Adrenal gland (tissue), 5 donors: ENCODE results near the gene SH3RF1.

Source experiments
- CTCF ChIP-seq, 6 experiments: fragments of 450-650 bp in 4 of 6; fragments of 200-600 bp in 2 of 6; sonication (generic) in 1 of 6; IDR thresholded peaks; 1 replicate in 5 of 6; 2 replicates in 1 of 6; pipeline versions ENCODE4 v1.5.1 to v1.8.0; 2016 to 2021; ENCODE audit warnings: antibody characterized with exemption in 6 of 6, mild to moderate bottlenecking in 2 of 6, moderate library complexity in 1 of 6
- POLR2A ChIP-seq, 2 donors: fragments of 450-650 bp; IDR thresholded peaks; one replicate each; pipeline ENCODE4 v1.6.1; 2017; ENCODE audit warnings: antibody characterized with exemption in 2 of 2, mild to moderate bottlenecking in 2 of 2, moderate library complexity in 1 of 2
- donor health status: DM: no; HTN: no; CAD: no.

DNA sequence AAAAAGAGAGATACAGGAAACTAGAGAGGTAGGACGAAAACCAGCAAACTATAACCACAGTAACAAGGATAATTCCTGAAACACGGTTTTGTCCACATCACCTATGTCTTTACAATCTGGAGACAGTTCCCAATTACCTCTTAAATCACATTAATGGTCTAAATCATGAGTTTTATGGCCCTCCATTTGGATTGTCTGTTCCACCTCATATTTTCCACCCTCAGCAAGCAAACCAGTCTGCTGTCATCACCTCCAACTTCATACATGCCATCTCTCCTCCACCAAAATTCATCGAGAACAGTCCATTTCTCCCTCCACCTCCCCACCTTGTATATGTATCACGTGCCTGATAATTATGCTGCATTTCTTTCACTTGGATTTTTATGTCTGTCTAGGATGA is 107.3 kb downstream of the SH3RF1 start:
- TF ChIP-seq POLR2A (IDR thresholded peaks at IDR 0.05): no peak
- no peak for TF ChIP-seq CTCF (IDR thresholded peaks at IDR 0.05)
